GM18520 (cell line): ENCODE data around the gene LPP.
A peak's percentile ranks its signal among the peaks of the same experiment; 100 is the strongest.

Experiments
- ATAC-seq: cut with Tn5 transposase; IDR thresholded peaks from one replicate; pipeline ENCODE4 v1.9.1; 2021; ENCODE audit not compliant: unreplicated experiment

The LPP gene

GRCh38 chr3:188391592-188391991 lies 237.6 kb downstream of the LPP start:
- no peak for ATAC-seq

DNA sequence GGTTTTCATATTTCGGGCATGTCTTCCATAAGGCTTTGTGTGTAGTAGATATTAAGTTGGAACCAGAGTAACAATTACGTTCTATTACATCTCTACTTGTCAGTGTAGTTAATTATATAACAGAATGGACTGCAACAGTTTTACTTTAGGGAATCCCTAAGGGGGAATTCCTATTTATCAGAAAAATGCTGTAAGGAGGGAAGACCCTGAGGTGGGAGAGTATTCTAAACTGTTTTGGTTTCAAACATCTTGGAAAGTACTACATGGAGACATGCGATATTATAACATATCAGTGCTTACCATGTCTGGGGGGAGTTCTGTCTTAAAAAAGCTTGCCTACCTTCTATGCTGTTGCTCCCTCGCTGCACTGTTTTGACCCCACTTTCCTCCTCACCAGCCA lies 238.1 kb downstream of the LPP start:
- no peak for ATAC-seq

- no peak for ATAC-seq
Measured at GRCh38 chr3:188394623-188395022, 240.7 kb downstream of the LPP start.

- ATAC-seq, result no peak
Measured at GRCh38 chr3:188396251-188396650, 242.3 kb downstream of the LPP start.

DNA sequence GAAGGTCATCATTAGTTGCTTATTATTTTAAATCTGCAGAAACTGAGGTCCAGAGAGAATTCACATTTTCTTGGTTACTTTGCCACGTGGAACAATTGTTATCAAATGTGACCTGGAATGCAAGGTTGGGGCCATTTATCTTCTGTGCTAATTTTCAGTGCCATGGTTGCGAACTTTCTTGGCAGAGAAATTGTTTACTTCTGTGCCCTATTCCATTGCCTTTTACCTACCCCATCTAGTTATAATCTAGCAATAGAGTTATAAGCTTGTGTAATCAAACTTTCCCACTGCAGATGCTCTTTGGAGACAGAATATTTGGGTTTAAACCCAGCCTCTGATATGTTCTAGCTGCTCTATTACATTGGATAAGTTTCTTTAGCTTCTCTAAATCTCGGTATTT lies 242.9 kb downstream of the LPP start:
- no peak for ATAC-seq

DNA sequence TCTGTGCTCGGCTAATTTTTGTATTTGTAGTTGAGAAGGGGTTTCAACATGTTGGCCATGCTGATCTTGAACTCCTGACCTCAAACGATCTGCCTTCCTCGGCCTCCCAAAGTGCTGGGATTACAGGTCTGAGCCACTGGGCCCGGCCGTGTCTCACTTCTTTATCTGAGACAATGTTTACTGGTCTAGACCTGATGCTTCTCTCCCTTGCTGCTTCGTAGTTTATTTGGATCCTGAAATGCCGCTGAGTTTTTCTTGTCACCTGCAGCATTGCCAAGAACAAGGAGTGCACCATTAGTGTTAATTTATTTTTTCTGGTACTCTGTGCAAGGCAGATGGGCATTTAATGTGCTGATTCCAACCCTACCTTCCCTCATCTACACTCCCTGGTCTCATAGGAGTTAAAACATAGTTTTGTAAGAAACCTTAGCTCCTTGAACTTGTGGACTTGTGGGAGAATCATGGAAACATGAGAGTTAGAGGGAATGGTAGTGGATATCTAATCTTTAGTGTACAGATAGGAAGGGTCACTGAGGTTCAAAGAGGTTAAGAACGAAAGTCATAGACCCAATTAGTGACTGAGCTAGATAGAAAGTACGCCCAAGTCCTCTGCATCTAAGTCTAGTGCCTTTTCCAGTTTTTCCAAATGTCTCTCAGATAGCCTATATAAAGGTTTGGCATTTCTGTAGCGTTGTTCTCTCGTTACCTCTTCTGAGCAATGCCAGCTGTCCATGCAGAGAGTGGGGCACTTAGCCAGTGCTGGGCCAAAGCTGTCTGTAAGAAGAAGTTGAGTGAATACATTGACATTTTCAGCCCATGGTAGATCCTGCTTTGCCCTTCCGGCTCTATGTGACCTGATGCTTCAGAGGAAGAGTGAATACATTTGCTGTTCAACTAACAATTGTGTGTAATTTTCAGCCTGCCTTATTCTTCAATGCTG lies 244.1 kb downstream of the LPP start:
- ATAC-seq, result no peak

GRCh38 chr3:188400494-188401243 lies 246.7 kb downstream of the LPP start:
- peak; percentile 74 for ATAC-seq

DNA sequence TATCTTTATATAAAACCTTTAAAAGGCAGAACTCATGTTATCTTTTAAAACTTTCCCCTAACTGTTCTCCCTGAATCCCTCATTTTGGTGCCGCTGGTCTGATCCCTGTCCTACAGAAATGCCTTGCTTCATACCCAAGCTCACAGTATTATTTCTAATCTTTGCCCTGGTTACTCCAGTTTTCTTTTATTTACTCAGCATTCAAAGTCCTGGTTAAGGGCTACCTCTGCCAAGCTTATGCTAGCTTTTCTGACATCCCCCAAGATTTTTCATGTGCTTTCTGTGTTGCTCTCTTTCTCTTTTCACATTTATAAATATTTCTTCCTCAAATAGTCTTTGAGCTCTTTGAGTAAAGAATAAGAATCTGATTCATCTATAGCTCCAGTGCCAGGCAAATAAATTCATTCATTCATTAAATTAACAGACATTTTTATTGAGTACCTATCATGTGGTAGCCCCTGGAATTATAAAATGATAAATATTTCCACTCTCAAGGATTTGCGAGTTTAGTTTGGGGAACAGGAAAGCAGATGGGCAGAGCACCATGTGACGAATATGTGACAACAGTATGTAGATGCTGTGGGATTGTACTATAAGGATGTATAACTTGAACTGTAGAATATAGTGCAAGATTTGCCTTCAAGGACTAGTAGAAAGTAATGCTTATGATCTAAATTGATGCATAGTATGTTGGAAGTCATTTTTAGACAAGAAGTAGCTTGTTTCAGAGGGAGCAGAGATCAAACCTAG lies 247.5 kb downstream of the LPP start:
- ATAC-seq, result no peak

DNA sequence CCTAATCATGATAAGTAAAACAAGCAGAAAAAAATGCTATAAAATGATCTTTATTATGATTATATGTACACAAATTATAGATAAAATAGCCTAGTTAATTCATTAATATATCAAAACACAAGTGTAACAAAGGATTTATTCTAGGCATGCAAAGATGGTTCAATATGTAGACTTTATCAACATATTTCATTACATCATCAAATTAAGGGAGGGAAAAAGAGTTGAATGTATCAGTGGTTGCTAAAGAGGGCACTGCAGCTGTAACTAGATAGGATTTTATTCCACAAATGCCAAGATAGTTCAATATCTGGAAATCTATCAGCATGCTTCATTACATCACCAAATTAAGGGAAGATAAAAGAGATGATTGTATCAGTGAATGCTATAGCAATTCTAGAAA lies 248.3 kb downstream of the LPP start:
- ATAC-seq, result no peak

DNA sequence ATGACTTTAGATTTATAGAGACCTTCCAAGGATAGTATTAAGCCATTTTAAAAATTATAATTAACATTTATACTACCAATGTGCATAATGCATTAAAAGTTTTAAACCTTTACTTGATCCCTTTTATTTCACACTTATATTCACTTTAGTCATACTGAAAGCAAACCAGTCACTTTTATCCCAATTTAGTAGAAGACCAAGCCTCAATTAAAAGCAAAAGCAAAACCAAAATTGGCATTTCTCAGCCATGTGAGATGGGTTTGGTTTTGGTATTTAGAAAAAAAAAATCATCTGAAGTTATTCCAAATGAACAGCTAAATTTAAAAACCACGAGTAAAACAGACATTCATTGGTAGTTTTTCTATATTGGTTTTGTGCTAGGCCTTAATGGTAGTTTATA lies 249.4 kb downstream of the LPP start:
- ATAC-seq, result no peak

DNA sequence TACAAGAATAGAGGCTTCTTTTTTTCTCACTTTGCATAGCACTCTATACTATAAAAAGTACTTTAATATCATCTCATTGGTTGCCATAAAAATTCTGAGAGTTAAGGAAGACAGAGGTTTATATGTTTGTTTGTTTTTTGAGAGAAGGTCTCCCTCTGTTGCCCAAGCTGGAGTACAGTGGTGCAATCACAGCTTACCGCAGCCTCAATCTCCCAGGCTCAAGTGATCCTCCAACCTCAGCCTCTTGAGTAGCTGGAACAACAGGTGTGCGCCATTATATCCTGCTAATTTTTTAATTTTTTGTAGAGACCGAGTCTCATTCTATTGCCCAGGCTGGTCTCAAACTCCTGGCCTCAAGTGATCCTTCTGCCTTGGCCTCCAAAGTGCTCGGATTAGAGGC lies 250.2 kb downstream of the LPP start:
- no peak for ATAC-seq

DNA sequence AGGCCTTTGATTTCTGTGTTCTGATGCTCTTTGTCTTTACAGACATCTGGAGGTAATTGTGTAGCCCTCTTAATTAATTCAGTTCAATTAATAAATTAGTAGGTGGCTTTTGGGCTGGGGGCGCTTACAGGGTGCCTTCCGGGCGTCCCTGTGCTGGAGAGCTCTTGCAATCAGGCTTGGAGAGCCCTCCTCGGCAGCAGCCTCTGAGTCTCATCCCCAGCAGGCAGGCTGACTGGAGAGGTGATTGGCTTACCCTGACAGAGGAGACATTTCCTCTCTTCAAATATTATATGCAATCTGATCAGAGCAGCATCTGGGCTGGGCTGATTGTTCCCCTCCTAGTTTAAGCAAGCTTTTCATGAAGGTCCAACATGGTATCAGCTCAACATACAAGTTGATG lies 250.7 kb downstream of the LPP start:
- ATAC-seq, result no peak

- no peak for ATAC-seq
Measured at GRCh38 chr3:188407158-188407880, 253.4 kb downstream of the LPP start.

DNA sequence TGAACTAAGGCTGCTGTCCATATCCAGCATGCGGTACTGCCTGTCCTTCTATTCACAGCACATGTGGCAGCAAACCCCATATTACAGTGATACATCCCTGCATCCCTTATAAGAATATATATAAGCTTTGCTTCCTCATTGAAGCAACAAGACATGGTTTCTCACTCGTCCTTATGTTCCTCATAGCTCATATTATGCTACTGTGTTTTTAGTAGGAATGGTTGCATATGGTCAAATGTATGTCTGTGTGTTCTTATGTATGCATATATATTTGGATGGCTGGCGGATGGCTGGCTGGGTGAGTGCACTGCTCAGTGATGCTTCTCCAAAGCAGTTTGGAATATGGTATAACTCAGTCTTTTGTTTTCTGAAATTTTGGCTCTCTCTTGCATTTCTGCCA lies 254.9 kb downstream of the LPP start:
- ATAC-seq, result no peak

- no peak for ATAC-seq
Measured at GRCh38 chr3:188411750-188412149, 257.8 kb downstream of the LPP start.

DNA sequence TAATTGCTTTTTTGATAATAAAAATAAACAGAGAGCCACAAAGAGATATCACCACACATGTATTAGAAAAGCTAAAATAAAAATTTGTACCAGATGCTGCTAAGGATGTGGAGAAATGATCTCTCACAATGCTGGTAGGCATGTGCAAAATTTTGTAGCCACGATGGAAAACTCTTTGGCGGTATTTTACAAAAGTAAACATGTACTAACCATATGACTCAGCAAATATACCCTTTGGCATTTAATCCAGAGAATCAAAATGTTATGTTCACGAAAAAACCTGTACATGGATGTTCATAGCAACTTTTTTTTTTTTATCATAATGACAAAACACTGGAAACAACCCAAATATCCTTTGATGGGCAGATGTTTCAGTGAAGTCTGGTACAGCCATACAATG lies 261.2 kb downstream of the LPP start:
- no peak for ATAC-seq

- ATAC-seq, result no peak
Measured at GRCh38 chr3:188416041-188416440, 262.1 kb downstream of the LPP start.

- ATAC-seq, result no peak
Measured at GRCh38 chr3:188417271-188417696, 263.3 kb downstream of the LPP start.

- no peak for ATAC-seq
Measured at GRCh38 chr3:188417766-188418165, 263.8 kb downstream of the LPP start.

DNA sequence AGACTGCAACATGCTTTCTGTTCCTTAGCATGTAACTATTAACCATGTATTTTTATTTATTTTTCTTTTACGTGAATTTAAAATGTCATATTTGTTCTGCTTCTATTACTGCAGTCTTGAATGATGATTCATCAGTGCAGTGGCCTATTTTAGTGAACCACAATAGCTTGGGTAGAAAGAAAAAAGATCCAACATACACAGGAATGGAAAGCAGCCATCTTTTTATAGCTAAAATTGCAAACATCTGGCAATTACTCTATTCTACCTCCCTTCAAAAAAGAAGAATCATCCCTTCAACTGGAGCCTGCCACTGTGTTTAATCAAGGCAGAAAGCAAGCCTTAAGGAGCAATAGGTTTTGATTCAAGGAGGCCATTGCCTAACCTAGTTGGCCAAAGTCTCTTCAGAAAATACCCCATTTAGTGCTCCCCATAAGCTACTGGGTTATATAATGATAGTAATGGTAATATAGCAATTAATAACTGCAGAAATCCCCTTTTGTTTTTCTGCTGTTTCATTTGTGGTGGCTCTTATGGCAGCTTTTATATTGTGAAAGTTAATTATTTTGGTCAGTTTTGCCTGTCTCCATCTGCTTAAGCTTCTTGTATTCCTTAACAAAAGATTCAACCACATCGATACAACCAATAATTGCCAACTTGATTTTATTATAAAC lies 267.3 kb downstream of the LPP start:
- ATAC-seq, result peak; percentile 21
